Measurements from ENCODE around the gene CAVIN3. TPM values are rescaled to one million over a fixed set of nuclear protein-coding genes. Genes with fewer than 3 reads are reported as not detected.

CAVIN3 gene
- total and polyA plus RNA-seq, 8 donors, result 9.7 to 28.7 (median 16.0) TPM

- Histone ChIP-seq H3K27me3 (no peaks in the 10 kb centered on the region), H3K9me3 (no peaks in the 10 kb centered on the region), H3K27ac (no peak overlapping the region), H3K4me3 (no peak overlapping the region), H3K4me1 (peaks cover 16 to 25% (median 18%) of the 10 kb centered on the region in 3 donors), H3K36me3 (no peaks in the 10 kb centered on the region)
- DNase-seq (no peak), FAIRE-seq (no peak), ATAC-seq (no peak)
- no peak for TF ChIP-seq CTCF (IDR thresholded peaks at IDR 0.05)
- intact Hi-C loops (cut with DNase I), result no loop called here
These were observed 7.5 kb upstream of the CAVIN3 start for GRCh38 chr11:6327806-6328205.

DNA sequence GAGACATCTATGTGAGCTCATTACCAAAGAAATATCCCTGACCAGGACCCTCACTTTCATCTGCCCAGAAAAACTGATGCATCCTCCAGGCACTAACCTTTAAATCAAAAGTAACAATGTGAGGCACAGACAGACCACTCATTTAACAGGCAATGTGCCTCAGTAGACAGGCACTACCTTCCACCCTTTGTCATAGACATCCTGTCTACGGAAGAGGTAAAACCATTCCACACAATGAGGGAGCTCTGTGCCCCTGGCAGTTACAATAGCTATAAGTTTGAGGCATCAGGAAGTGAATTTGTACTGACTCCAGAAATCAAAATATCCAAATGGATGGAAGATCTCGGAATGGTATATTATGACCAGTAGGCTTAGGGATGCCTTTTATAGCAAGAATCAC, 6.7 kb upstream of the CAVIN3 start:
- Histone ChIP-seq H3K4me3 (no peak overlapping the region), H3K36me3 (no peaks in the 10 kb centered on the region), H3K27ac (no peak overlapping the region), H3K27me3 (no peaks in the 10 kb centered on the region), H3K4me1 (peaks cover 17 to 30% (median 18%) of the 10 kb centered on the region in 3 donors), H3K9me3 (no peaks in the 10 kb centered on the region)
- WGBS, 2 donors, result 91% methylated on average over 2 of the region's 2 CpGs
- DNase-seq (no peak), FAIRE-seq (no peak), ATAC-seq (no peak)
- no peak for TF ChIP-seq CTCF (IDR thresholded peaks at IDR 0.05)
- intact Hi-C loops (cut with DNase I), result no loop called here

DNA sequence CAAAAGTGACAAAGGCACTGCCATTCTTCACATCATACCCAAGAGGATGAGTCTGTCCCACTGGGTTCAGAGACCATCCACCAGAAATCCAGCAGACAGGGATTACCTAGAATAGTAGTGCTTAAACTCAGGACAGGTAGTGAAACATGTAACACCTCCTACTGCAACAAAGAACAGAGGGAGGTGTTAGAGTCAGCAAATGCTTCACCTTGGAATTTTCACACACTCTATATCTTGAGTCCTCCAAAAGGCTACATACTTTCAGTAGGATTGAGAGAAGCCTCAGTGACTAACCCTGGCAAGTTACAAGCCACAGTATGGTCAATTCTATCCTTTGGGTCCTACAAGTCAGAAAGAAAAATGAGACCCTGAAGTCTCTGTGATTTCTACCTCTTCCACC, 6.0 kb upstream of the CAVIN3 start:
- ATAC-seq (peak in 3 of 4 donors; percentile 33 to 70 (median 59)), FAIRE-seq (no peak), DNase-seq (no peak)
- H3K36me3 ChIP-seq, result no peaks in the 10 kb centered on the region
- no peak overlapping the region for H3K4me3 ChIP-seq
- H3K27ac ChIP-seq, result peak overlapping the region in 1 of 4 donors; percentile 1
- TF ChIP-seq CTCF (IDR thresholded peaks at IDR 0.05), result no peak
- intact Hi-C loops (cut with DNase I), result no loop called here
- H3K4me1 ChIP-seq, result peaks cover 17 to 37% (median 18%) of the 10 kb centered on the region in 3 donors
- no peaks in the 10 kb centered on the region for H3K27me3 ChIP-seq
- no peaks in the 10 kb centered on the region for H3K9me3 ChIP-seq

DNA sequence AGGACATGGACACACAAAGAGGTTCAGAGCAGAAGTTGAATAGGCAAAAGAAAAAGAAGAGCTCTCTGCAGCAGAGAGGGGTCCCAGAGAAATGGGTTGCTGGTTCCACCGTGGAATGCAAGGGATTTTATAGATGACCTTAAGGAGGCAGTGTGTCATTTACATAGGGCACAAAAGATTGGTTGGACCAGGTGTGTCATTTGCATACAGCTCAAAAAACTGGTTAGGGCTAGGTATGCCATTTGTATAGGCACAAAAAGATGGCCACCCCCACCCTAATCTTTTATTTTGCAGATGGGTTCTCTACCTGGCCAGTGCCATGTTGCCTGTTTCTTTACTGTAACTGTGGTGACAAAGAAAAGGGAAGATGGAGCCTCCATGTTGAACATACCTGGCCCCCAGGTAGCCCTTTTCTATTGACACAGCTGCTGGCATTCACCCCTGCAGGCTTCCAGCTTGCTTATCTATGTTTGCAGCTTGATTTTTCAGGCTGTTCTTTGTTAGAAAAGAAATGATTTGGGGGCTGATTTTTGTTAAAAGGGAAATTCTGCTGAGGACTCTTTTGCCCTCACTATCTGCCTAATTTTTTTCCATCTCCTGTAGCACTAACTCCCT, 3.1 kb upstream of the CAVIN3 start:
- no peaks in the 10 kb centered on the region for H3K9me3 ChIP-seq
- DNase-seq (peak in 4 of 6 donors; percentile 38 to 71 (median 58)), FAIRE-seq (no peak), ATAC-seq (no peak)
- TF ChIP-seq CTCF (IDR thresholded peaks at IDR 0.05), result no peak
- H3K27ac ChIP-seq, result peak overlapping the region in 3 of 4 donors; percentile 11 to 95 (median 56)
- peaks cover 17 to 39% (median 18%) of the 10 kb centered on the region in 3 donors for H3K4me1 ChIP-seq
- 18 to 26% methylated on average over 1 of the region's 1 CpG for WGBS, 2 donors
- H3K36me3 ChIP-seq, result no peaks in the 10 kb centered on the region
- no peak overlapping the region for H3K4me3 ChIP-seq
- intact Hi-C loops (cut with DNase I), result no loop called here
- H3K27me3 ChIP-seq, result no peaks in the 10 kb centered on the region

- no peak for TF ChIP-seq CTCF (IDR thresholded peaks at IDR 0.05)
- no peak for DNase-seq
- Histone ChIP-seq H3K27me3 (no peaks in the 10 kb centered on the region), H3K36me3 (no peaks in the 10 kb centered on the region), H3K4me1 (peaks cover 17 to 42% (median 17%) of the 10 kb centered on the region in 3 donors), H3K27ac (peak overlapping the region in 3 of 4 donors; percentile 22 to 95 (median 94)), H3K9me3 (no peaks in the 10 kb centered on the region), H3K4me3 (no peak overlapping the region)
- intact Hi-C loops (cut with DNase I), result no loop called here
- FAIRE-seq, result no peak
- ATAC-seq, result no peak
- 60 to 68% methylated on average over 2 of the region's 2 CpGs for WGBS, 2 donors
These were observed 1.7 kb upstream of the CAVIN3 start for GRCh38 chr11:6321961-6322362.
